GM18951 (cell line): ENCODE data around the gene MRPS24.
"Not testable (repeated sequence)": the region's sequence is repeated elsewhere in the genome, so short reads cannot be mapped to it uniquely, and the experiment has no call there.

Experiments used
- POLR2A ChIP-seq: IDR thresholded peaks from 4 replicates; pipeline ENCODE4 v1.6.1; 2011; ENCODE audit warnings: mild to moderate bottlenecking; ENCODE audit not compliant: insufficient read length, insufficient read depth; ENCODE audit errors: extremely low read depth
- in situ Hi-C: fragments of 300-500 bp; cut with MboI; formaldehyde crosslinking; loops from one replicate; pipeline ENCODE4 v1.12.0; 2022; ENCODE audit warnings: low sequenced_read_pairs, mixed read lengths, inconsistent platforms; ENCODE audit not compliant: unreplicated experiment

Gene MRPS24

DNA sequence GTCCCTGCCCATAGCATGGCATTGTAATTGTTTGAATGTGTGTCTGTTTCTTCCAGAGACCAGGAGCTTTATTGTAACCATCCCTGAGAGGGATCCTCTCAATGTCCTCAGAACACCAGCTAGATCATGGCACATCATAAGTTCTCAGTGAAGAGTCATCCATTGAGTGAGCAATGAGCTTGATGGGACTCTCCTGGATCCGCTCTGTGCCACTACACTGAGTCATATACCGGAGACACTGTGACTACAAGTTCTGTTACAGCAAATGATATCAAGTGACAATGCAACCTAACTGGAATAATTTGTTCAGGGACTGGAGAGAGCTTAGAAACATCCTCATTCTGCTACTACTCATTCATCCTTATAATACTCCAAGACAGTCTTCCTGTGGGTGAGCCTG, 25.1 kb downstream of the MRPS24 start:
- in situ Hi-C loops: loop anchor here (25.0 kb wide), 2 partner anchors 557 to 907 kb away; partner anchors contain the start of genes MRPL32 and PSMA2
- TF ChIP-seq POLR2A: no peak

DNA sequence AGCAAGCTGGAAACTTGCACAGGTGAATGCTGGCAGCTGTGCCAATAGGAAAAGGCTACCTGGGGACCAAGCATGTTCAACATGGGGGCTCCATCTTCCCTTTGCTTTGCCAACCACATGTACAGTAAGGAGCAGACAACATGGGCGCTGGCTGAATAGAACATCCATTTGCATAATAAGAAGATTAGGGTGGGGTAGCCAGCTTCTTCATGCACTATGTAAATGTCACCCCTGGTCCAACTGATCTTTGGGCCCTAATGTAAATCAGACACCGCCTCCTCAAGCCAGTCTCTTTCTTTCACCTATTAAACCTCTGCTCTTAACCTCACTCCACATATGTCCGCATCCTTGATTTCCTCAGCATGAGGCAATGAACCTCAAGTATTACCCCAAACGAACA, 26.0 kb downstream of the MRPS24 start:
- in situ Hi-C loops: loop anchor here (25.0 kb wide), 2 partner anchors 556 to 906 kb away; partner anchors contain the start of genes MRPL32 and PSMA2

DNA sequence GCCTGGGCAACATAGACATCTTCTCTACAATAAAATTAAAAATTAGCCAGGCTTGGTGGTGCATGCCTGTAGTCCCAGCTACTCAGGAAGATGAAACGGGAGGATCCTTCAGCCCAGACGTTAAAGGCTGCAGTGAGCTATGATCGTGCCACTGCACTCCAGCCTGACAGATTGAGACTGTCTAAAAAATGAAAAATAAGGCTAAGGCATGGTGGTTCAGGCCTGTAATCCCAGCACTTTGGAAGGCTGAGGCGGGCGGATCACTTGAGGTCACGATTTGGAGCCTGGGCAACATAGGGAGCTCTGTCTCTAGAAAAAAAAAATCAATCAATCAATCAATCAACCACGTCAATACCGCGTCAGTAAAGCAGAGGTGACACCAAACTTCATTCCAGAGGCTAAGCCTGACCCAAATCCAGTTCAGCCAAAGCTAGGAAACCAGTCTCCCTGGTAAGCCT, 31.1 kb downstream of the MRPS24 start:
- in situ Hi-C loops: loop anchor here (10.0 to 25.0 kb wide), 4 partner anchors 123 to 901 kb away; partner anchors contain the start of genes MRPL32, PSMA2 and STK17A
- no peak for TF ChIP-seq POLR2A

More for the DNA sequence above, 26.0 kb downstream of the MRPS24 start:
- no peak for TF ChIP-seq POLR2A

DNA sequence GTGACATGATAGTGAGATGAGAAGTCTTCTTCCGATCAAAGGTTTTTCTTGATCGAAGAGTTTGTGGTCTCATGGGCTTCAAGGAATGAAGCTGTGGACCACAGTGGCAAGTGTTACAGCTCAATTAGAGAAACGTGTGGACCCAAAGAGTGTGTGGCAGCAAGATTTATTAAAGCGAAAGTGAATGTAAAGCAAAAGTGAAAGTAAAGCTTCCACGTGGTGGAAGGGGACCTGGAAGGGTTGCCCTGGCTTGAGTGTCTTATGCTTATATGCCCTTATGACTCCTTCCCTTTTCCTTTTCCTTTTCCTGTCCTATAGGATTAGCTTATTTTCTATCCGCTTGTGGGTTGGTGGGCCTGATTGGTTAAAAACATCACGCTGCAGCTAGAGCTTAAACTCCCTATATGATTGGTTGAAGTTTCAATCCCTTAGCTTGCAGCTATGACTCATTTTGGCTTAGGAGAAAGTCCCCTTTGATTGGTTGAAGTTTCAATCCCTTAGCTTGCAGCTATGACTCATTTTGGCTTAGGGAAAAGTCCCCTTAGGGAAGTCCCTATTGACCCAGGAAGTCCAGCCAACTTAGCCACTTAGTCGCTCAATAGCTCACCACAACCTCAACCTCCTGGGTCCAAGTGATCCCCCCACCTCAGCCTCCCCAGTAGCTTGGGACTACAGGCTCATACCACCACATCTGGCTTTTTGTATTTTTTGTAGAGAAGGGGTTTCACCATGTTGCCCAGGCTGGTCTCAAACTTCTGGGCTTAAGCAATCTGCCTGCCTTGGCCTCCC, 34.7 kb downstream of the MRPS24 start:
- in situ Hi-C loops: loop anchor here (10.0 to 25.0 kb wide), 4 partner anchors 120 to 897 kb away; partner anchors contain the start of genes MRPL32, PSMA2 and STK17A

DNA sequence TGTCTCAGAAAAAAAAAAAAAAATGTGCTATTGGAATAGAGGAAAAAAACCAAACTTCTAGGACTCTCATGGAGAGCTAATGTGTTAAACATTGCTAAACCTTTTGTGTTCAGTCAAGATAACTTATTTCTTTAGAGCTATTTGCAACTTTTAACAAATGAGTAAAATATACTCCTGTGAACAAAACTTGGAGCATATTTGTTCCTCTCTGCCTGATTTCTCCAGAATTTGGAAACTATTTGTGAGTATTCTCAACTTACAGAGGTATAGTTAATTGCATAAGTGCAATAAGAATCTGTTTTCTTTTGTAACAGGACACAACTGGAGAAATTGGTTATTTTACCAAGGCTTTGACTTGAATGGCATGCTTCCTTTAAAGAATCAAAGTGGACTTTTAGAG, 38.4 kb downstream of the MRPS24 start:
- in situ Hi-C loops: loop anchor here (10.0 to 25.0 kb wide), 4 partner anchors 116 to 894 kb away; partner anchors contain the start of genes MRPL32, PSMA2 and STK17A

More for the DNA sequence above, 34.7 kb downstream of the MRPS24 start:
- no peak for TF ChIP-seq POLR2A

DNA sequence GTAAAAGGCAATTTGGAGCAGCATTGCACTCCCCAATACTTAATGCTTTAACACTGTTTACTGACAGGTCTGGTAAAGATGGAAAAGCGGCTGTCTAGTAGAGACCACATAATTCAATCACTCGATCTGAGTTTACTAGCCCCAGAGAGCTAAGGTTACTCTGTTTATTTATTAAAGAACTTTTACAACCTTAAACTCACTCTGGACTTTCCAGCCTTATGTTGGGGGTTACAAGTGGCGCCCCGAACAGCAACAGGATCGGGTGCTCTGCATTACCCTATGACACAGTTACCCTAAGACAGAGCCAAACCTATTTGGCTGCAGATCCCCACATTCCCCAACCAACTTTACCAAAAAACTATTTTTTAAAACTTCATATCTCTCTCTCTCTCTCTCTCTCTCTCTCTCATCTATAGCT, 43.9 kb downstream of the MRPS24 start:
- TF ChIP-seq POLR2A: no peak
- in situ Hi-C loops: loop anchor here (25.0 kb wide), 2 partner anchors 538 to 888 kb away; partner anchors contain the start of genes MRPL32 and PSMA2

DNA sequence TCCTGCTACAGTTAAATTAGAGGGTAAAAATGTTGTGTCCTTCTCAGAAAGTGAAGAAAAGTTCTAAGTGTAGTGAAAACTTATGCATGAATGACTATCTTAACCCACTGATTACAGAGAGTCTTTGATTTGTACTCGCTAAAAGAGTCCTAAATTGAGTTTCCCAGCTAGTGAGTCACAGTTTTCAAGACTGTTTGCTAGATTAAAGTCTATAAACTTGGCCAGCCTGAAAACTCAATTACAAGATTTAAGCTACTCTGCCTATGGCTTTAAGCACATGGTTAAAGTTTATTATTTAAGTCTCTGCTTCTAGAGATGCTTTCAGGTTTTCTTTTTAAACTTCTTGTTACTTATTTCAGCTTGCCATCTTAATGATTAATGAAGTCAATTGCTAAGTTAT, 44.4 kb downstream of the MRPS24 start:
- in situ Hi-C loops: loop anchor here (25.0 kb wide), 2 partner anchors 538 to 888 kb away; partner anchors contain the start of genes MRPL32 and PSMA2
- no peak for TF ChIP-seq POLR2A

DNA sequence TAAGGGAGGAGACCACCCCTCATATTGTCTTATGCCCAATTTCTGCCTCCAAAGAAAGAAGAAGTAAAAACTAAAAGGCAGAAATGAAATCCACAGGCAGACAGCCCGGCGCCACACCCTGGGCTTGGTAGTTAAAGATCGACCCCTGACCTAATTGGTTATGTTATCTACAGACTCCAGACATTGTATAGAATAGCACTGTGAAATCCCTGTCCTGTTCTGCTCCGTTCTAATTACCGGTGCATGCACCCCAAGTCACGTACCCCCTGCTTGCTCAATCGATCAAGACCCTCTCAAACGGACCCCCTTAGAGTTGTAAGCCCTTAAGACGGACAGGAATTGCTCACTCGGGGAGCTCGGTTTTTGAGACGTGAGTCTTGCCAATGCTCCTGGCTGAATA, 44.8 kb downstream of the MRPS24 start:
- in situ Hi-C loops: not testable (repeated sequence)

DNA sequence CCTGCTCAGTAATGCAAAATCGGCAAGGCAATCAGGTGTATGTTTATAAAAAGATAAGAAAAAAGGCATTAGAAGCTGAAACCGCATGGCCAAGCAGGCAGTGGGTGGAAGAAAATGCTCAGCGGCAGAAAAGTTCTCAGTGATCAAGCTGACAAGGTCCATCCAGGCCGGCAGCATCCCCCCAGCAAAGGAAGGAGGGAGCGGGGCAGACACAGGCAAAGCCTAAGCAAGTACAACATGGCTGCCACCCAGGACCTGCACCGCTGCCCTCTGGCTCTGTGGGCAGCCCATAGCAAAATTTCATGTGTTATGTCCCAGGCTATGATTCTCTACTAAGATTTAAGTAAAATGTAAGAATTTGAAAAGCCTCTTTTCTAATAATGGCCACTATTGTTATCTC, 45.4 kb downstream of the MRPS24 start:
- TF ChIP-seq POLR2A: no peak
- in situ Hi-C loops: no loop called here

DNA sequence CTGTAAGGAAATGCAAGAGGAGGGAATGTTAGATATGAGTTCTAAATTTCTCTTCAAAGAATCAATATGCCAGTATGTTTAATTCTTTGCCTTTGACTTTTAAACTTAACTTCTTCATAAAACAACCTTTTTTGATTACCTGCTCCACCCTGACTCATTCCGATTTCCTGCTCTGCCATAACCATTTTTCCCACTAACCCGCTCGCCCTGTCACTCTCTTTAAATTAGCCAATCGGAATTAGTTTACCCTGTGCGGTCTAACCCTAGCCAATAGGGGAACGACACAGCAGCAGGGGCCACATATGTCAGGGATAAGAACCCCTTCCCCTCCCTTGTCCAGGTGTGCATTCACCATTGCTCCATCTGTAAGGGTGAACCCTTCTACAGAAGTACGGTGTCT, 45.9 kb downstream of the MRPS24 start:
- in situ Hi-C loops: not testable (repeated sequence)
